Endothelial cell of umbilical vein (primary cell): ENCODE results near the gene AFDN. TPM values are rescaled to one million over a fixed set of nuclear protein-coding genes. Genes with fewer than 3 reads are reported as not detected.

Experiments
- BruUV-seq: library from RNA; stranded (reverse); fragments of 400-500 nt; replicated peaks from 2 replicates; lab custom pipeline; 2021; lab: Mats Ljungman, UMichigan
- CTCF ChIA-PET: fragments of 300-600, 350-600 bp; sonication (Branson Sonifier 250); formaldehyde crosslinking; loops from one replicate; lab custom pipeline; 2021; ENCODE audit warnings: antibody characterized with exemption, inconsistent platforms; lab: Charles Lee
- POLR2A ChIA-PET: fragments of 300-600, 350-600 bp; sonication (Branson Sonifier 250); formaldehyde crosslinking; loops from one replicate; lab custom pipeline; 2021; ENCODE audit warnings: antibody characterized with exemption, inconsistent platforms; lab: Charles Lee
- DNase-seq: peaks from one replicate; pipeline ENCODE4 v3.0.0-alpha.2; 2011; ENCODE audit warnings: low read depth, low spot score
- FAIRE-seq: peaks from 2 replicates; lab custom pipeline; 2011; peaks lifted over from hg19 to GRCh38; lab: Jason Lieb, UNC
- H2AFZ ChIP-seq: 2 replicates; pipeline ENCODE4 v1.6.0; 2012; ENCODE audit warnings: low read depth, low read length, control low read depth, inconsistent platforms
- H3K27ac ChIP-seq: 2 replicates; pipeline ENCODE4 v1.5.1; 2011; ENCODE audit warnings: low read depth, mild to moderate bottlenecking, control low read depth, low read length, moderate library complexity; ENCODE audit not compliant: insufficient read depth
- H3K27me3 ChIP-seq, 2 experiments: 2 replicates each; pipeline versions ENCODE4 v1.6.0 to v1.6.1; 2011; ENCODE audit warnings: low read length in 2 of 2, mixed read lengths in 1 of 2; ENCODE audit not compliant: control insufficient read depth in 2 of 2, insufficient read depth in 2 of 2
- H3K36me3 ChIP-seq, 2 experiments: 2 replicates in 1 of 2; 3 replicates in 1 of 2; pipeline ENCODE4 v1.5.1; 2011; ENCODE audit warnings: low read length in 2 of 2, mild to moderate bottlenecking in 1 of 2, moderate library complexity in 1 of 2; ENCODE audit not compliant: control insufficient read depth in 2 of 2, insufficient read depth in 2 of 2; ENCODE audit errors: extremely low read depth in 1 of 2
- H3K4me1 ChIP-seq: 3 replicates; pipeline ENCODE4 v1.5.1; 2011; ENCODE audit warnings: mild to moderate bottlenecking, low read length; ENCODE audit not compliant: control insufficient read depth, insufficient read depth; ENCODE audit errors: extremely low read depth
- H3K4me2 ChIP-seq: 2 replicates; pipeline ENCODE4 v1.6.1; 2011; ENCODE audit warnings: low read length, control low read depth, mixed read lengths; ENCODE audit not compliant: insufficient read depth
- H3K4me3 ChIP-seq, 3 experiments: fragments of 200-600 bp in 1 of 3; sonication (generic), shearing (Covaris generic) in 1 of 3; replicated peaks in 1 of 3; 2 replicates each; pipeline ENCODE4 v1.5.1; 2011 to 2016; ENCODE audit warnings: control low read depth in 3 of 3, low read length in 3 of 3, mild to moderate bottlenecking in 2 of 3, inconsistent platforms in 1 of 3, low read depth in 1 of 3, moderate library complexity in 1 of 3; ENCODE audit not compliant: insufficient read depth in 1 of 3
- H3K79me2 ChIP-seq: 2 replicates; pipeline ENCODE4 v1.6.0; 2012; ENCODE audit warnings: low read length, inconsistent platforms; ENCODE audit not compliant: control insufficient read depth, insufficient read depth
- H3K9ac ChIP-seq: replicated peaks from 2 replicates; pipeline ENCODE3; 2011; ENCODE audit warnings: low read length, control low read depth; ENCODE audit not compliant: insufficient read depth; ENCODE audit errors: extremely low read depth
- H3K9me1 ChIP-seq: replicated peaks from 3 replicates; pipeline ENCODE4 v1.6.0; 2011; ENCODE audit warnings: mild to moderate bottlenecking, low read length; ENCODE audit not compliant: control insufficient read depth, insufficient read depth; ENCODE audit errors: extremely low read depth
- H3K9me3 ChIP-seq: replicated peaks from 2 replicates; pipeline ENCODE4 v1.5.1; 2012; ENCODE audit warnings: low read length, inconsistent platforms; ENCODE audit not compliant: control insufficient read depth, insufficient read depth
- H4K20me1 ChIP-seq: replicated peaks from 2 replicates; pipeline ENCODE3; 2011; ENCODE audit warnings: mild to moderate bottlenecking, low read length; ENCODE audit not compliant: control insufficient read depth, insufficient read depth; ENCODE audit errors: extremely low read depth
- EZH2 ChIP-seq: IDR thresholded peaks from 2 replicates; pipeline ENCODE4 v1.6.1; 2012; ENCODE audit warnings: borderline replicate concordance, low read depth, mild to moderate bottlenecking, moderate library complexity, low read length, inconsistent platforms; ENCODE audit not compliant: severe bottlenecking
- GATA2 ChIP-seq: IDR thresholded peaks from 2 replicates; pipeline ENCODE4 v1.7.0; 2011; ENCODE audit warnings: low read depth, mild to moderate bottlenecking, moderate library complexity, mixed read lengths, low read length; ENCODE audit not compliant: insufficient read length, insufficient read depth
- JUN ChIP-seq: IDR thresholded peaks from 2 replicates; pipeline ENCODE4 v1.6.1; 2011; ENCODE audit warnings: borderline replicate concordance, low read depth; ENCODE audit not compliant: insufficient read length, insufficient read depth
- MYC ChIP-seq: IDR thresholded peaks from one replicate; pipeline ENCODE4 v1.6.1; 2011; ENCODE audit warnings: mild to moderate bottlenecking, low read depth, low read length
- POLR2A ChIP-seq: IDR thresholded peaks from 2 replicates; pipeline ENCODE4 v1.6.1; 2012; ENCODE audit warnings: low read depth, mild to moderate bottlenecking, control low read depth, low read length
- POLR2AphosphoS5 ChIP-seq: IDR thresholded peaks from 2 replicates; pipeline ENCODE4 v1.6.1; 2012; ENCODE audit warnings: low read depth, mild to moderate bottlenecking, control low read depth, low read length, moderate library complexity; ENCODE audit not compliant: insufficient read depth
- dilution Hi-C: fragments of 300-500 bp; cut with MboI; formaldehyde crosslinking; loops from one replicate; pipeline ENCODE4 v1.15.0; 2019; ENCODE audit warnings: low sequenced_read_pairs; ENCODE audit not compliant: extremely low pct_ligation_motif_present
- intact Hi-C: fragments of 100-400 bp; cut with micrococcal nuclease; formaldehyde crosslinking; loops from one replicate; pipeline ENCODE4 v1.10.0; 2022
- polyA plus RNA-seq, 4 experiments: library from polyadenylated mRNA; depleted of rRNA in 3 of 4; stranded (reverse) in 3 of 4; unstranded in 1 of 4; fragments of >200 nt; gene quantifications; 2 replicates each; pipeline versions ENCODE4 v1.2.1 to v1.2.3, GENCODE V29; 2011 to 2012; ENCODE audit warnings: missing spikeins in 1 of 4
- total RNA-seq: library from RNA; stranded (reverse); gene quantifications from 2 replicates; pipeline ENCODE4 v1.2.3, GENCODE V29; 2021
- TF ChIP-seq, protein P1 (sequence below), 2 donors: IDR thresholded peaks; 1 replicate in 1 of 2; 2 replicates in 1 of 2; pipeline ENCODE4 v1.5.1; 2011; ENCODE audit warnings: low read length in 2 of 2, mild to moderate bottlenecking in 2 of 2, moderate library complexity in 2 of 2, control low read depth in 1 of 2, inconsistent platforms in 1 of 2, low read depth in 1 of 2; ENCODE audit not compliant: insufficient read depth in 1 of 2; ENCODE audit errors: extremely low read depth in 1 of 2
- TF ChIP-seq, protein P2 (sequence below): IDR thresholded peaks from 2 replicates; pipeline ENCODE4 v1.6.1; 2011; ENCODE audit not compliant: insufficient read depth, insufficient read length

Gene AFDN
- total and polyA plus RNA-seq, 2 donors (not counting 3 experiments of a cell fraction or from before 2014, with no cell fraction given) = 31.0 to 134 TPM

GRCh38 chr6:168011291-168011690 lies 184.6 kb downstream of the AFDN start:
- H3K27me3 ChIP-seq = peaks cover 0 to 3% of the 10 kb centered on the region in 2 experiments
- dilution Hi-C loops = no loop called here
- H2AFZ ChIP-seq = no peak overlapping the region
- H3K4me1 ChIP-seq = peaks cover 17% of the 10 kb centered on the region
- no TSS peak for BruUV-seq
- no peaks in the 10 kb centered on the region for H3K79me2 ChIP-seq
- no peak overlapping the region for H3K27ac ChIP-seq
- CTCF ChIA-PET = interaction anchor here (1.6 kb wide), 1 partner anchor 9 kb away, joined by 5 read pairs; no protein-coding TSS in a partner anchor
- H3K9me1 ChIP-seq = no peaks in the 10 kb centered on the region
- H3K4me2 ChIP-seq = no peak overlapping the region
- H3K9ac ChIP-seq = no peak overlapping the region
- intact Hi-C loops = no loop called here
- FAIRE-seq = no peak
- H3K9me3 ChIP-seq = no peaks in the 10 kb centered on the region
- TF ChIP-seq, protein P1, sequence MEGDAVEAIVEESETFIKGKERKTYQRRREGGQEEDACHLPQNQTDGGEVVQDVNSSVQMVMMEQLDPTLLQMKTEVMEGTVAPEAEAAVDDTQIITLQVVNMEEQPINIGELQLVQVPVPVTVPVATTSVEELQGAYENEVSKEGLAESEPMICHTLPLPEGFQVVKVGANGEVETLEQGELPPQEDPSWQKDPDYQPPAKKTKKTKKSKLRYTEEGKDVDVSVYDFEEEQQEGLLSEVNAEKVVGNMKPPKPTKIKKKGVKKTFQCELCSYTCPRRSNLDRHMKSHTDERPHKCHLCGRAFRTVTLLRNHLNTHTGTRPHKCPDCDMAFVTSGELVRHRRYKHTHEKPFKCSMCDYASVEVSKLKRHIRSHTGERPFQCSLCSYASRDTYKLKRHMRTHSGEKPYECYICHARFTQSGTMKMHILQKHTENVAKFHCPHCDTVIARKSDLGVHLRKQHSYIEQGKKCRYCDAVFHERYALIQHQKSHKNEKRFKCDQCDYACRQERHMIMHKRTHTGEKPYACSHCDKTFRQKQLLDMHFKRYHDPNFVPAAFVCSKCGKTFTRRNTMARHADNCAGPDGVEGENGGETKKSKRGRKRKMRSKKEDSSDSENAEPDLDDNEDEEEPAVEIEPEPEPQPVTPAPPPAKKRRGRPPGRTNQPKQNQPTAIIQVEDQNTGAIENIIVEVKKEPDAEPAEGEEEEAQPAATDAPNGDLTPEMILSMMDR (IDR thresholded peaks at IDR 0.05; ENCODE audit: extremely low read depth in 1 of 2, insufficient read depth in 1 of 2, low read depth in 1 of 2, low read length in 2 of 2) = no peak
- TF ChIP-seq, protein P2, sequence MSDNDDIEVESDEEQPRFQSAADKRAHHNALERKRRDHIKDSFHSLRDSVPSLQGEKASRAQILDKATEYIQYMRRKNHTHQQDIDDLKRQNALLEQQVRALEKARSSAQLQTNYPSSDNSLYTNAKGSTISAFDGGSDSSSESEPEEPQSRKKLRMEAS = no peak
- no peak for TF ChIP-seq MYC
- TF ChIP-seq POLR2A = no peak
- no peak for TF ChIP-seq GATA2
- no peak for TF ChIP-seq JUN
- no peak for TF ChIP-seq POLR2AphosphoS5
- TF ChIP-seq EZH2 = no peak
- no peaks in the 10 kb centered on the region for H3K36me3 ChIP-seq
- H3K4me3 ChIP-seq = no peak overlapping the region
- H4K20me1 ChIP-seq = no peaks in the 10 kb centered on the region
- POLR2A ChIA-PET = no interaction called here
- no peak for DNase-seq
